ENCODE results near the gene WASHC2A.
"Not testable (repeated sequence)": the region's sequence is repeated elsewhere in the genome, so short reads cannot be mapped to it uniquely, and the experiment has no call there.

DNA sequence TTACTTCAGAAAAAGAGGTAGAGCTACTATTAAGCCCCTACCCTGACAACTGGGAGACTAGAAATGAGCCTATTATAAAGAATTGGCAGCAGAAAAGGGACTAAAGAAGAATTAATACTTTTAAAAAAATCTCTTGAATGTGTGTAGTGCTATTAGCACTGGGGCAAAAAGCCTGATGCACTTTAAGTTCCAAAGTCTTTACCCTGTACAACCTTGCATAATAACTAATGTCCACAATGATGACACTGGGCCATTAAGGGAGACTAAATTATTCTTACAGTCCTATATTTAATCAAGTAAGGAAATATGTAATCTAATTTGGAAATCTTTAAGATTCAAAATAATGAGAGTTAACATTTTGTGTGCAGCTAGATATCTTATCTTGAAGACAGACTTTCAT is 90.1 kb downstream of the WASHC2A start:
- TF ChIP-seq, protein P1, sequence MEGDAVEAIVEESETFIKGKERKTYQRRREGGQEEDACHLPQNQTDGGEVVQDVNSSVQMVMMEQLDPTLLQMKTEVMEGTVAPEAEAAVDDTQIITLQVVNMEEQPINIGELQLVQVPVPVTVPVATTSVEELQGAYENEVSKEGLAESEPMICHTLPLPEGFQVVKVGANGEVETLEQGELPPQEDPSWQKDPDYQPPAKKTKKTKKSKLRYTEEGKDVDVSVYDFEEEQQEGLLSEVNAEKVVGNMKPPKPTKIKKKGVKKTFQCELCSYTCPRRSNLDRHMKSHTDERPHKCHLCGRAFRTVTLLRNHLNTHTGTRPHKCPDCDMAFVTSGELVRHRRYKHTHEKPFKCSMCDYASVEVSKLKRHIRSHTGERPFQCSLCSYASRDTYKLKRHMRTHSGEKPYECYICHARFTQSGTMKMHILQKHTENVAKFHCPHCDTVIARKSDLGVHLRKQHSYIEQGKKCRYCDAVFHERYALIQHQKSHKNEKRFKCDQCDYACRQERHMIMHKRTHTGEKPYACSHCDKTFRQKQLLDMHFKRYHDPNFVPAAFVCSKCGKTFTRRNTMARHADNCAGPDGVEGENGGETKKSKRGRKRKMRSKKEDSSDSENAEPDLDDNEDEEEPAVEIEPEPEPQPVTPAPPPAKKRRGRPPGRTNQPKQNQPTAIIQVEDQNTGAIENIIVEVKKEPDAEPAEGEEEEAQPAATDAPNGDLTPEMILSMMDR (IDR thresholded peaks at IDR 0.05): not testable (repeated sequence)
- not testable (repeated sequence) for TF ChIP-seq POLR2A, POLR2AphosphoS5 (IDR thresholded peaks at IDR 0.05)
